ENCODE data around the gene KATNA1.

KATNA1 gene

DNA sequence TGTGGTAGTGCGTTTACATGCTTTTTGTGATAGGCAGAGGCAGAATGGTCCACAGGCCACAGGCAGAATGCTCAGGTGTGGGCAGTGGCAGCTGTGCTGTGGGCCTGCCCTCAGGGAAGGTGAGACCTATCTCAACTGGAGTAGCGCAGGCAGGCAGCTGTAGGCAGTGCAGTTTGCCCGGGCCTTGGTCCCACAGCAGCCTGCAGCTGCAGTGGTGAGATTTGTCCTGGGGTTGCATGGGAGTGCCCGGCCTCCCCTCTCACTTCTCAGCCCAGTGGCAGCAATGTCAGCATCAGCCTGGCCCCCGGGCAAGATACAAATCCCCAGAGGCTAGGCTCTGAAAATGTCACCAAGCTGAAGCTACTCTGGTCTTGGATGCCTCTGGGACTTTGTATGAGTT lies 96.6 kb downstream of the KATNA1 start:
- no peak overlapping the region for H3K4me3 ChIP-seq (ENCODE audit: low read length)
- no peak for DNase-seq (ENCODE audit: low read depth, low spot score)

DNA sequence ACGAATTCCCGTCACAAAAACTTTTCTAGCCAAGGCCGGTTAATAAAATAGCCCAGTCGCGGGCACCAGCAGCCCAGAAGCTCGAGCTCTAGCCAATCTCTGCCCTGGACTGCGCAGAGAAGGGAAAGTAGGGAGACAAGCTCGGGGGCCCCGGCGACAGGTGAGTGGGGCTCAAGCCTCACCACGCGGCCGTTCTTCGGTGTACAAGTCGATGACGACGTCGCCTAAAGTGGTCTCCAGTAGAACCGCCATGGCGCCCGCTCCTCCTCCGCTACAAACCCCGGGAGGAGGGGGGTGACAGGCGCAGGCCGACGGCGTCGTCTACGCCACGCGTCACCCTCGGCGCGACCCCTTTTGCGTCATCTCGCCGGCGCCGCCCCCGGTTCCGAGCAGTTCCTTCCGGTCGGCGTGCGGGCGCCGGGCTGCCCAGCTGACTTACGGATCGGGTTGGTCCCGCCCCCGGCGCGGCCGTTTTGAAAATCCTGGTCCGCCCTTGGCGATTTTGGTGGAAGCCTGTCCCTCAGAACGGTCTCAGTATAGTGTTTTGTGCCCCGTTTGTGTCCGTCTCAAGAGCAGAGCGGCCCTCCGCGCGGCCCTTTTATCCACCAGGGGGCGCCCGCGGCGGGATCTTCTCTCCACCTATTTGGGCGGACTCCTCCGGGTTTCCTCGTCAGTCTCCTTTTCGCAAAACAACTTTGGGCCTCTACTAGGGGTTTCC lies 102.6 kb downstream of the KATNA1 start, which contains the start of gene PPIL4:
PPIL4 (minus strand) TSS at position 290 of the 718 bp plus-strand sequence; CDS start at position 252, 38 bp downstream.
- DNase-seq (ENCODE audit: low read depth, low spot score) = peak; percentile 87
- H3K4me3 ChIP-seq (ENCODE audit: low read length) = peak within 1 kb of the TSS; percentile 100

DNA sequence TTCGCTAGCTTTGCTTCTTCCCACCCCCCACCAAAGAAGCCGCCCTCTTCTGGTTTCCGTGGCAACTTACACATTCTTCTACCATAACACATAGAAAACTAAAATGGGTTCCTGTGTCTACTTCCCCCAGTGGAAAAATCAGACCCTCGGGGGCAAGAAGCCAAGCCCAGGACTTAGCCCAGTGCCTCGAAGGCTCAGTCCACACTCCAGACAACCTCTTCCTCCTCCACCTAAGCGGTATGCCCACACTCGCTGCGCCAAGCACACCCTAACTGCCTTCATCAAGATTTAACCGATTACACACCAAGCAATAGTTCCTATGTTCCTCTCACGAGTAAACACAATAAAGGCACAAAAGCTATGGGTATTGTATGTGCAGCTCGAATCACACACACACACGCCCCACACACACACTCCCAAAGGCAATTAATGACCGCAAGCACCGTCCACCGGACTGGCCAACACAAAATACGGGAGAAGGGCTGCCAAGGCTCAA lies 103.2 kb downstream of the KATNA1 start:
- H3K4me3 ChIP-seq (ENCODE audit: low read length) = peak overlapping the region; percentile 100
- DNase-seq (ENCODE audit: low read depth, low spot score) = peak; percentile 58

All from Jurkat, Clone E6-1 (cell line).